ENCODE data around the gene YWHAE. TPM values are rescaled to one million over a fixed set of nuclear protein-coding genes. Genes with fewer than 3 reads are reported as not detected.

The YWHAE gene
- total and polyA plus RNA-seq, 7 donors, result 641 to 927 (median 820) TPM

GRCh38 chr17:1299552-1300370 is 100.3 kb downstream of the YWHAE start:
- DNase-seq, result no peak

GRCh38 chr17:1298606-1299005 is 101.4 kb downstream of the YWHAE start:
- H3K36me3 ChIP-seq (ENCODE audit: insufficient read depth in 1 of 2, low read depth in 1 of 2), result no peaks in the 10 kb centered on the region
- no peak for TF ChIP-seq CTCF (IDR thresholded peaks at IDR 0.05)
- H3K4me1 ChIP-seq, result no peaks in the 10 kb centered on the region
- no peak overlapping the region for H3K4me3 ChIP-seq
- peaks cover 0 to 41% (median 13%) of the 10 kb centered on the region in 3 donors for H3K27me3 ChIP-seq (ENCODE audit: insufficient read depth in 3 of 3, low read length in 2 of 3)
- 25 to 26% (median 26%) methylated on average over 22 to 24 of the region's 24 CpGs for WGBS, 3 donors
- ATAC-seq (no peak), DNase-seq (no peak)
- H3K9me3 ChIP-seq, result no peaks in the 10 kb centered on the region
- intact Hi-C loops (cut with DNase I), result no loop called here
- H3K27ac ChIP-seq, result no peak overlapping the region

More at GRCh38 chr17:1299552-1300370, 100.3 kb downstream of the YWHAE start:
- H3K27ac ChIP-seq, result no peak overlapping the region
- intact Hi-C loops (cut with DNase I), result no loop called here
- no peaks in the 10 kb centered on the region for H3K4me1 ChIP-seq
- no peaks in the 10 kb centered on the region for H3K9me3 ChIP-seq
- H3K36me3 ChIP-seq (ENCODE audit: insufficient read depth in 1 of 2, low read depth in 1 of 2), result no peaks in the 10 kb centered on the region
- no peak overlapping the region for H3K4me3 ChIP-seq
- TF ChIP-seq CTCF (IDR thresholded peaks at IDR 0.05), result no peak
- peaks cover 0 to 41% (median 14%) of the 10 kb centered on the region in 3 donors for H3K27me3 ChIP-seq (ENCODE audit: insufficient read depth in 3 of 3, low read length in 2 of 3)
- ATAC-seq, result peak in 1 of 4 donors; percentile 12
- 60 to 61% (median 61%) methylated on average over 22 of the region's 22 CpGs for WGBS, 3 donors

Other genes with a start within 250 kb of the YWHAE start
- 10 to 100 TPM in 3 of 4 donors, 1 to 10 TPM in 1; 9.8 to 25.4 (median 16.2) TPM for gene ABR, start 220.2 kb downstream of the YWHAE start, total RNA-seq
- 1 to 10 TPM; 5.8 to 8.5 (median 8.1) TPM for gene ABR, start 220.2 kb downstream of the YWHAE start, polyA plus RNA-seq
- gene BHLHA9, start 129.8 kb downstream of the YWHAE start, total RNA-seq, result not detected
- not detected for gene BHLHA9, start 129.8 kb downstream of the YWHAE start, polyA plus RNA-seq
- under 1 TPM; 0.28 to 0.69 (median 0.38) TPM for gene TRARG1, start 120.6 kb downstream of the YWHAE start, total RNA-seq
- 1 to 10 TPM in 1 of 3 donors, under 1 TPM in 2; 0.36 to 1.3 (median 0.93) TPM for gene TRARG1, start 120.6 kb downstream of the YWHAE start, polyA plus RNA-seq
- gene CRK, start 56.0 kb upstream of the YWHAE start, total RNA-seq, result 10 to 100 TPM; 26.4 to 60.4 (median 33.1) TPM
- 10 to 100 TPM; 29.7 to 48.0 (median 40.4) TPM for gene CRK, start 56.0 kb upstream of the YWHAE start, polyA plus RNA-seq
- gene MYO1C, start 92.5 kb upstream of the YWHAE start, total RNA-seq, result 10 to 100 TPM; 68.1 to 82.7 (median 73.2) TPM
- 10 to 100 TPM; 24.0 to 32.7 (median 28.4) TPM for gene MYO1C, start 92.5 kb upstream of the YWHAE start, polyA plus RNA-seq
- gene INPP5K, start 116.4 kb upstream of the YWHAE start, total RNA-seq, result 10 to 100 TPM; 35.7 to 41.8 (median 40.1) TPM
- 10 to 100 TPM; 25.6 to 45.4 (median 30.9) TPM for gene INPP5K, start 116.4 kb upstream of the YWHAE start, polyA plus RNA-seq
- gene PITPNA, start 162.6 kb upstream of the YWHAE start, total RNA-seq, result 10 to 100 TPM; 23.7 to 45.0 (median 43.5) TPM
- 10 to 100 TPM; 23.7 to 43.8 (median 40.0) TPM for gene PITPNA, start 162.6 kb upstream of the YWHAE start, polyA plus RNA-seq
- gene SLC43A2, start 228.6 kb upstream of the YWHAE start, total RNA-seq, result 10 to 100 TPM; 10.1 to 70.5 (median 30.0) TPM
- 10 to 100 TPM in 2 of 3 donors, 1 to 10 TPM in 1; 9.5 to 21.7 (median 19.0) TPM for gene SLC43A2, start 228.6 kb upstream of the YWHAE start, polyA plus RNA-seq
- gene SCARF1, start 245.5 kb upstream of the YWHAE start, total RNA-seq, result 1 to 10 TPM; 5.2 to 8.9 (median 6.4) TPM
- gene SCARF1, start 245.5 kb upstream of the YWHAE start, polyA plus RNA-seq, result 1 to 10 TPM; 2.0 to 4.9 (median 4.1) TPM
- gene RILP, start 249.6 kb upstream of the YWHAE start, total RNA-seq, result 10 to 100 TPM; 23.3 to 44.5 (median 29.8) TPM
- gene RILP, start 249.6 kb upstream of the YWHAE start, polyA plus RNA-seq, result 10 to 100 TPM; 26.8 to 49.9 (median 39.1) TPM

Data from psoas muscle (tissue), 8 donors.